Kidney epithelial cell (primary cell): ENCODE results near the gene ADRA1B. TPM values are rescaled to one million over a fixed set of nuclear protein-coding genes. Genes with fewer than 3 reads are reported as not detected.

ENCODE experiments used
- DNase-seq: peaks from one replicate; pipeline ENCODE4 v3.0.0-alpha.2; 2010; ENCODE audit warnings: low read depth
- H3K27me3 ChIP-seq: 2 replicates; pipeline ENCODE4 v1.6.0; 2011; ENCODE audit warnings: low read length; ENCODE audit not compliant: control insufficient read depth, insufficient read depth
- H3K36me3 ChIP-seq: 2 replicates; pipeline ENCODE4 v1.5.1; 2011; ENCODE audit warnings: low read length; ENCODE audit not compliant: control insufficient read depth, insufficient read depth
- H3K4me3 ChIP-seq: 2 replicates; pipeline ENCODE4 v1.5.1; 2011; ENCODE audit warnings: low read depth, mild to moderate bottlenecking, control low read depth, low read length
- total RNA-seq: library from RNA; depleted of rRNA; stranded (reverse); fragments of >200 nt; gene quantifications from 2 replicates; pipeline ENCODE4 v1.2.3, GENCODE V29; 2015
- TF ChIP-seq, protein P1 (sequence below): IDR thresholded peaks from 2 replicates; pipeline ENCODE4 v1.5.1; 2011; ENCODE audit warnings: mild to moderate bottlenecking, moderate library complexity, low read length, control low read depth, inconsistent platforms; ENCODE audit not compliant: insufficient read depth, poor library complexity, severe bottlenecking

The ADRA1B gene
- total RNA-seq, 1 donor from 2014 or later: 2.9 TPM

DNA sequence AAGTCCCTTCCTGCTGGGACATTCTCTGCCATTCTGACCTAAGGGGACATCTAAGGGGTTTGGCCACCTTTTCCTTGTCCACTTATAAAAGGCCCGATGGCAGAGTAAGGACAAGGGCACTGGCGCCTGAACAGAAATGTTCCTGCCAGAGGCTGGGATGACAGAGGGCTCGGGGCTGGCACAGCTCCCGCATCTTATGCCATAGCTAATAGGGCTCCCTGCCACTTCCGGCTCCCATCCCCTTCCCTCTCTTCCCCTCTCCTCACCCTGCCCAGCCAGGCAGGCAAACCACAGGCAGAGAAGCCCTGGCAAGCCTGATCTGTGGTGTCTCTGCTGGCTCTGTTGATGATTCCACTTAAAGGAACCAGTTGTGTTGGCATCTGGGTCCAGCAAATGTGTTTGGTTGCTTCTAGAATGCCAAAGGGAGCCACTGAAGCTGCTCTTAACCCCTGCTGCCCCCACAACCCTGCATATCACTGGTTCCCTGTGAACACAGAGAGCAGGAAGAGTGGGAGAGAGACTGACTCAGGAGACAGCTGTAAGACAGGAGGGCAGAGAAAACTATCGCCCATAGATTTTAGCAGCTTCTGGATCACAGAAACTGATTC lies 18.4 kb upstream of the ADRA1B start:
- DNase-seq: no peak
- no peak overlapping the region for H3K4me3 ChIP-seq
- no peaks in the 10 kb centered on the region for H3K27me3 ChIP-seq
- TF ChIP-seq, protein P1, sequence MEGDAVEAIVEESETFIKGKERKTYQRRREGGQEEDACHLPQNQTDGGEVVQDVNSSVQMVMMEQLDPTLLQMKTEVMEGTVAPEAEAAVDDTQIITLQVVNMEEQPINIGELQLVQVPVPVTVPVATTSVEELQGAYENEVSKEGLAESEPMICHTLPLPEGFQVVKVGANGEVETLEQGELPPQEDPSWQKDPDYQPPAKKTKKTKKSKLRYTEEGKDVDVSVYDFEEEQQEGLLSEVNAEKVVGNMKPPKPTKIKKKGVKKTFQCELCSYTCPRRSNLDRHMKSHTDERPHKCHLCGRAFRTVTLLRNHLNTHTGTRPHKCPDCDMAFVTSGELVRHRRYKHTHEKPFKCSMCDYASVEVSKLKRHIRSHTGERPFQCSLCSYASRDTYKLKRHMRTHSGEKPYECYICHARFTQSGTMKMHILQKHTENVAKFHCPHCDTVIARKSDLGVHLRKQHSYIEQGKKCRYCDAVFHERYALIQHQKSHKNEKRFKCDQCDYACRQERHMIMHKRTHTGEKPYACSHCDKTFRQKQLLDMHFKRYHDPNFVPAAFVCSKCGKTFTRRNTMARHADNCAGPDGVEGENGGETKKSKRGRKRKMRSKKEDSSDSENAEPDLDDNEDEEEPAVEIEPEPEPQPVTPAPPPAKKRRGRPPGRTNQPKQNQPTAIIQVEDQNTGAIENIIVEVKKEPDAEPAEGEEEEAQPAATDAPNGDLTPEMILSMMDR: no peak
- H3K36me3 ChIP-seq: no peaks in the 10 kb centered on the region

DNA sequence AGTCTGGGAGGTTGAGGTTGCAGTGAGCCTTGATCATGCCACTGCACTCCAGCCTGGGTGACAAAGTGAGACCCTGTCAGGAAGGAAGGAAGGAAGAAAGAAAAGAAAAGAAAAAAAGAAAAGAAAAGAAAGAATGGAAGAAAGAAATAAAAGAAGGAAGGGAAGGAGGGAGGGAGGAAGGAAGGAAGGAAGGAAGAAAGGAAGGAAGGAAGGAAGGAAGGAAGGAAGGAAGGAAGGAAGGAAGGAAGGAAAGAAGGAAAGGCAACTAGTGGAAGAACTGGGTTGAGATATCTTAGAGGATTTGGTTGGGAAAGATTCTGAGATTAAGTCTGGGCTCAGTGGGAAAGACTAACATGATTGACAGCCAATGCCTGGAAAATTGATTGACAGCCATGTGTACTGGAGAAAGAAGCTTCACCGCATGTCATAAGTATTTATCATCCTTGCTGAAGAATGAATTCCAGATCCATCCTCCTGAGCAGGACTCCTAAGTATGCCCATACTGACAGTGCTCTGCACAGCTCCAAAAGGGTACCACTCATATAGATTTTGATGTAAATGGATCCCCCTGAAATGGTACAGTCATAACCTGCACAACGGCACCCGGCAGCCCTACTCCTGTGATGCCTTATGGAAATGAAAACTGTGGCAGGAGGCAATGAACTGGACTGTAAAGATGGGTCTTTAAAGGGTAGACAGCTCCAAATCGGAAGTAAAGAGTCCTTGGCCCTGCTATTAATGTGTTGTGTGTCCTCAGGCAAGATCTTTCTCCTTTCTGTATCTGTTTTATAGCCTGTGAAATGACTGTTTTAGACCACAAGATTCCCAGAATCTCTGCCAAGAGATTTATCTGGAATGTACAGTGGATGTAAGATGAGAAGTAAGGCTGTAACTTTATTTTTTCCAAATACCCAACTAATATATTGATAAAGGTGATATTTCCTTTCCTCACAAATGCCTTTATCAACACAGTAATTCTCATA lies 16.9 kb upstream of the ADRA1B start:
- H3K27me3 ChIP-seq: no peaks in the 10 kb centered on the region
- H3K36me3 ChIP-seq: no peaks in the 10 kb centered on the region
- TF ChIP-seq, protein P1: no peak
- no peak for DNase-seq
- no peak overlapping the region for H3K4me3 ChIP-seq

- TF ChIP-seq, protein P1: no peak
- DNase-seq: no peak
- Histone ChIP-seq H3K4me3 (no peak overlapping the region), H3K27me3 (no peaks in the 10 kb centered on the region), H3K36me3 (no peaks in the 10 kb centered on the region)
These were observed 15.0 kb upstream of the ADRA1B start for GRCh38 chr5:159901308-159901707.

- no peaks in the 10 kb centered on the region for H3K36me3 ChIP-seq
- no peak overlapping the region for H3K4me3 ChIP-seq
- DNase-seq: no peak
- no peaks in the 10 kb centered on the region for H3K27me3 ChIP-seq
- TF ChIP-seq, protein P1: no peak
These were observed 14.5 kb upstream of the ADRA1B start for GRCh38 chr5:159901772-159902171.

DNA sequence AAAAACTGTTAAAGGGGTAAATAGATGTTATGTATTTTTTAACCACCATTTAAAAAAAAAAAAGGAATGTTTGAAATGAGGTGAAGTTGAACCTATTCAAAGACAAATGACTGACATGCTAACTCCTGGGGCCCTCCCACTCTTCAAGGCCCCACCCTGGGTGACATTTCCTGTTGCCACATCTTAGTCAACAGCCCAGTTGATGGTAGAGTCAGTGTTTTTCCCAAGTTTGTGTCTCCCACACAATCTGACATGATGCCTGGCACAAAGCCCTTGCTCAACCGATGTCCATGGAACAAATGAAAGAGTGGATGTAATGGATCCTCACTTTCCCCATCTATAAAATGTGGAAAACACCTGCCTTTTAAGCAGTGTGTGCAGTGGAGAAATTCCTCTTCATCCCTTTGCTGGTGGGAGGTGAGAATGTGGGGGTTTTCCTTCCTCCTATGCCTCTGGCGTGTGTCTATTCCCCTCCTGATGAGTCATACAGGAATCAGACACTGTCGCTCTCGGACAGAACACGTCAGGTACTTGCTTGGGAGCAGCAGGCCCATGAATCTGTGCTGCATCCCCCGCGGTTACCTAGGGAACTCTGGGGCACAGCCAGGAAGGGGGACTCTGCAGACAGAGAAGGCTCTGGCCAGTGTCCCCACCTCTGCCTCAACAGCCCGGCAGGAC lies 13.7 kb upstream of the ADRA1B start:
- Histone ChIP-seq H3K36me3 (no peaks in the 10 kb centered on the region), H3K4me3 (no peak overlapping the region), H3K27me3 (no peaks in the 10 kb centered on the region)
- peak; percentile 94 for DNase-seq
- TF ChIP-seq, protein P1: no peak
